A549 (cell line): ENCODE data around the gene TMEM121.

Experiments used
- CTCF ChIP-seq: fragments of >200 bp; sonication (Bioruptor Twin); formaldehyde crosslinking; IDR thresholded peaks from 3 replicates; pipeline ENCODE4 v1.5.1; 2016
- NFE2L2 ChIP-seq: fragments of 150-350 bp; conservative IDR thresholded peaks from 2 replicates; pipeline ENCODE4 v1.6.1; 2014; ENCODE audit warnings: low read length
- RAD21 ChIP-seq, 2 experiments: fragments of >200 bp in 1 of 2; sonication (Bioruptor Twin) in 1 of 2; formaldehyde crosslinking in 1 of 2; IDR thresholded peaks in 1 of 2; conservative IDR thresholded peaks in 1 of 2; 2 replicates in 1 of 2; 3 replicates in 1 of 2; pipeline ENCODE4 v1.6.1; 2012 to 2018; ENCODE audit warnings: inconsistent platforms in 1 of 2

GRCh38 chr14:105489542-105490266 lies 36.7 kb upstream of the TMEM121 start:
- TF ChIP-seq RAD21 (conservative IDR thresholded peaks at IDR 0.05 in 1 of 2, IDR thresholded peaks at IDR 0.05 in 1 of 2) = peak; percentile 38 to 51; a peak in 4 of 5 replicates
- no peak for TF ChIP-seq NFE2L2
- peak; percentile 69 for TF ChIP-seq CTCF
